ENCODE measurements around the gene CHGA. TPM values are rescaled to one million over a fixed set of nuclear protein-coding genes. Genes with fewer than 3 reads are reported as not detected.

CHGA gene
- total RNA-seq, 8 experiments from 2014 or later: 0.97 to 64.6 (median 35.8) TPM

- in situ Hi-C loops (cut with MboI; ENCODE audit: low pct_unique_long_range_greater_than_20kb in 2 of 9, low sequenced_read_pairs in 9 of 9, unreplicated experiment in 9 of 9): no loop called here
- Histone ChIP-seq H3K27ac (peak overlapping the region; percentile 53 to 61), H3K4me3 (no peak overlapping the region), H3K4me1 (replicated peaks in 1 of 2) (peaks cover 22 to 35% of the 10 kb centered on the region in 2 donors)
- ATAC-seq (replicated peaks in 6 of 8): peak in 7 of 8 experiments; percentile 39 to 96 (median 95)
- 8 to 100% (median 31%) methylated on average over 1 to 7 of the region's 7 CpGs for WGBS, 10 experiments
Measured at GRCh38 chr14:92890830-92891588, 31.9 kb upstream of the CHGA start.

- no peak for ATAC-seq (replicated peaks in 6 of 8)
Measured at GRCh38 chr14:92892589-92892988, 30.4 kb upstream of the CHGA start.

GRCh38 chr14:92895352-92895878, 27.5 kb upstream of the CHGA start:
- 20 to 91% (median 76%) methylated on average over 1 to 4 of the region's 4 CpGs; no CpG with 5 or more reads in 1 of the 10 experiments for WGBS, 10 experiments
- no peak for ATAC-seq (replicated peaks in 6 of 8)
- no peak overlapping the region for H3K27ac ChIP-seq
- in situ Hi-C loops (cut with MboI; ENCODE audit: low pct_unique_long_range_greater_than_20kb in 2 of 9, low sequenced_read_pairs in 9 of 9, unreplicated experiment in 9 of 9): no loop called here
- H3K4me1 ChIP-seq (replicated peaks in 1 of 2): peaks cover 12 to 21% of the 10 kb centered on the region in 2 donors
- no peak overlapping the region for H3K4me3 ChIP-seq

More at GRCh38 chr14:92892589-92892988, 30.4 kb upstream of the CHGA start:
- Histone ChIP-seq H3K4me1 (replicated peaks in 1 of 2) (peaks cover 12 to 22% of the 10 kb centered on the region in 2 donors), H3K27ac (no peak overlapping the region), H3K4me3 (no peak overlapping the region)
- in situ Hi-C loops (cut with MboI; ENCODE audit: low pct_unique_long_range_greater_than_20kb in 2 of 9, low sequenced_read_pairs in 9 of 9, unreplicated experiment in 9 of 9): no loop called here

- H3K4me3 ChIP-seq: no peak overlapping the region
- 48 to 83% (median 64%) methylated on average over 1 to 2 of the region's 5 CpGs; no CpG with 5 or more reads in 7 of the 10 experiments for WGBS, 10 experiments
- in situ Hi-C loops (cut with MboI; ENCODE audit: low pct_unique_long_range_greater_than_20kb in 2 of 9, low sequenced_read_pairs in 9 of 9, unreplicated experiment in 9 of 9): no loop called here
- peak in 2 of 8 experiments; percentile 41 to 51 for ATAC-seq (replicated peaks in 6 of 8)
- no peak overlapping the region for H3K27ac ChIP-seq
- peaks cover 0 to 5% of the 10 kb centered on the region in 2 donors for H3K4me1 ChIP-seq (replicated peaks in 1 of 2)
Measured at GRCh38 chr14:92897922-92898565, 24.9 kb upstream of the CHGA start.

GRCh38 chr14:92898566-92899131, 24.3 kb upstream of the CHGA start:
- 0 to 60% (median 49%) methylated on average over 1 to 6 of the region's 9 CpGs; no CpG with 5 or more reads in 6 of the 10 experiments for WGBS, 10 experiments
- no peak overlapping the region for H3K4me3 ChIP-seq
- no peak overlapping the region for H3K27ac ChIP-seq
- in situ Hi-C loops (cut with MboI; ENCODE audit: low pct_unique_long_range_greater_than_20kb in 2 of 9, low sequenced_read_pairs in 9 of 9, unreplicated experiment in 9 of 9): no loop called here
- peaks cover 0 to 5% of the 10 kb centered on the region in 2 donors for H3K4me1 ChIP-seq (replicated peaks in 1 of 2)
- ATAC-seq (replicated peaks in 6 of 8): peak in 2 of 8 experiments; percentile 52 to 56

- no peak overlapping the region for H3K27ac ChIP-seq
- no peak for ATAC-seq (replicated peaks in 6 of 8)
- H3K4me1 ChIP-seq (replicated peaks in 1 of 2): peaks cover 0 to 5% of the 10 kb centered on the region in 2 donors
- in situ Hi-C loops (cut with MboI; ENCODE audit: low pct_unique_long_range_greater_than_20kb in 2 of 9, low sequenced_read_pairs in 9 of 9, unreplicated experiment in 9 of 9): no loop called here
- H3K4me3 ChIP-seq: no peak overlapping the region
- WGBS, 10 experiments: 43 to 100% (median 100%) methylated on average over 1 to 2 of the region's 2 CpGs; no CpG with 5 or more reads in 7 of the 10 experiments
Measured at GRCh38 chr14:92900660-92901059, 22.3 kb upstream of the CHGA start.

- no peak for ATAC-seq (replicated peaks in 6 of 8)
- Histone ChIP-seq H3K4me3 (no peak overlapping the region), H3K4me1 (replicated peaks in 1 of 2) (peaks cover 8 to 16% of the 10 kb centered on the region in 2 donors), H3K27ac (no peak overlapping the region)
- in situ Hi-C loops (cut with MboI; ENCODE audit: low pct_unique_long_range_greater_than_20kb in 2 of 9, low sequenced_read_pairs in 9 of 9, unreplicated experiment in 9 of 9): no loop called here
- 20 to 100% (median 51%) methylated on average over 1 to 4 of the region's 6 CpGs; no CpG with 5 or more reads in 5 of the 10 experiments for WGBS, 10 experiments
Measured at GRCh38 chr14:92902191-92902590, 20.8 kb upstream of the CHGA start.

GRCh38 chr14:92902726-92903125, 20.2 kb upstream of the CHGA start:
- H3K27ac ChIP-seq: no peak overlapping the region
- in situ Hi-C loops (cut with MboI; ENCODE audit: low pct_unique_long_range_greater_than_20kb in 2 of 9, low sequenced_read_pairs in 9 of 9, unreplicated experiment in 9 of 9): no loop called here
- H3K4me1 ChIP-seq (replicated peaks in 1 of 2): peaks cover 8 to 19% of the 10 kb centered on the region in 2 donors
- peak in 7 of 8 experiments; percentile 29 to 71 (median 45) for ATAC-seq (replicated peaks in 6 of 8)
- WGBS, 10 experiments: 0 to 50% (median 10%) methylated on average over 1 to 12 of the region's 17 CpGs; no CpG with 5 or more reads in 3 of the 10 experiments
- H3K4me3 ChIP-seq: no peak overlapping the region

GRCh38 chr14:92903359-92903758, 19.6 kb upstream of the CHGA start:
- ATAC-seq (replicated peaks in 6 of 8): no peak
- peaks cover 8 to 19% of the 10 kb centered on the region in 2 donors for H3K4me1 ChIP-seq (replicated peaks in 1 of 2)
- H3K4me3 ChIP-seq: no peak overlapping the region
- in situ Hi-C loops (cut with MboI; ENCODE audit: low pct_unique_long_range_greater_than_20kb in 2 of 9, low sequenced_read_pairs in 9 of 9, unreplicated experiment in 9 of 9): no loop called here
- no peak overlapping the region for H3K27ac ChIP-seq
- WGBS, 10 experiments: 10 to 70% (median 33%) methylated on average over 1 to 6 of the region's 6 CpGs; no CpG with 5 or more reads in 3 of the 10 experiments

- in situ Hi-C loops (cut with MboI; ENCODE audit: low pct_unique_long_range_greater_than_20kb in 2 of 9, low sequenced_read_pairs in 9 of 9, unreplicated experiment in 9 of 9): no loop called here
- Histone ChIP-seq H3K27ac (no peak overlapping the region), H3K4me3 (no peak overlapping the region), H3K4me1 (replicated peaks in 1 of 2) (peaks cover 8 to 19% of the 10 kb centered on the region in 2 donors)
- WGBS, 10 experiments: 49 to 100% (median 71%) methylated on average over 2 to 6 of the region's 8 CpGs; no CpG with 5 or more reads in 1 of the 10 experiments
- ATAC-seq (replicated peaks in 6 of 8): no peak
Measured at GRCh38 chr14:92905667-92906066, 17.3 kb upstream of the CHGA start.

GRCh38 chr14:92906420-92906819, 16.5 kb upstream of the CHGA start:
- in situ Hi-C loops (cut with MboI; ENCODE audit: low pct_unique_long_range_greater_than_20kb in 2 of 9, low sequenced_read_pairs in 9 of 9, unreplicated experiment in 9 of 9): no loop called here
- peak overlapping the region in 1 of 2 donors; percentile 73 for H3K27ac ChIP-seq
- peaks cover 8 to 19% of the 10 kb centered on the region in 2 donors for H3K4me1 ChIP-seq (replicated peaks in 1 of 2)
- peak in 1 of 8 experiments; percentile 5 for ATAC-seq (replicated peaks in 6 of 8)
- WGBS, 10 experiments: no CpG with 5 or more reads among the region's 6 CpGs
- no peak overlapping the region for H3K4me3 ChIP-seq

- in situ Hi-C loops (cut with MboI; ENCODE audit: low pct_unique_long_range_greater_than_20kb in 2 of 9, low sequenced_read_pairs in 9 of 9, unreplicated experiment in 9 of 9): no loop called here
- Histone ChIP-seq H3K27ac (peak overlapping the region; percentile 68 to 73), H3K4me3 (no peak overlapping the region), H3K4me1 (replicated peaks in 1 of 2) (peaks cover 8 to 19% of the 10 kb centered on the region in 2 donors)
- 56 to 100% (median 96%) methylated on average over 1 to 3 of the region's 6 CpGs; no CpG with 5 or more reads in 6 of the 10 experiments for WGBS, 10 experiments
- peak in 5 of 8 experiments; percentile 78 to 94 (median 84) for ATAC-seq (replicated peaks in 6 of 8)
Measured at GRCh38 chr14:92906823-92907222, 16.1 kb upstream of the CHGA start.

Data from motor neuron (in vitro differentiated cells).